ENCODE results near the gene CHCHD3.

DNA sequence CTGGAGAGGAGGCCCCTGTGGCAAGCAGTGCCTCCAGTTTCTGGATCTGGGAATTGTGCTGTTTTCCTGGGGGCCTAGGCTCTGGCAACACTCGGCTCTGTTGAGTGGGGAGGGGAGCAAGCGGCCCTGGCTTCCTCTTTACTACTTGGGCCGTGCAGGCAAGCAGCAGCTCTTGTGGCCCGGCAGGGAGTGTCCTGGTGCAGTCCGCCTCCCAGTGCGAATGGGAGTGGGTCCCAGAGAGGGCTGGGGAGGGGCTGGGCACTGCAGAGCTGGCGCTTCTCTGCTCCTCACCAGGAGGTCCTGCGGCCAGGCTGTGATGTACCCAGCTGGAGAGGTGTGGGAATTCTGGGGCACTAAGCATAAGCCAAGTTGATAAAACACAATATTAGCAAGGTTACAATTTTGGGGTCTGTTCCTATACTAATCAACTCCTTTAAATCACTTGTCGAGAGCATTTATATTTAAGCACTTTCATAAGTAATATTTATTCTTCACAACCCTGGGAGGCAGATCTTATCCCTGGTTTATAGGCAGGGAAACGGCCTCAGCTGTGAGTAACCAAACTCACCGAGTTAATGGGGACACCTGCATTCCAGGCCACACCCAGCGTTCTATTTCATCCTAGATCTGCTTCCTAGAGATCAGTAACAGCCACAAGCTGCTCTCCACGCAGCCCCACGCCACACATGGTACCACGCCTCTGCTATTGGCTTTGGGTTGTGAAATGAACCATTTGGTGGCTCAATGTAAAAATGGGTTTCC is 322.2 kb downstream of the CHCHD3 start:
- TF ChIP-seq, protein P1, sequence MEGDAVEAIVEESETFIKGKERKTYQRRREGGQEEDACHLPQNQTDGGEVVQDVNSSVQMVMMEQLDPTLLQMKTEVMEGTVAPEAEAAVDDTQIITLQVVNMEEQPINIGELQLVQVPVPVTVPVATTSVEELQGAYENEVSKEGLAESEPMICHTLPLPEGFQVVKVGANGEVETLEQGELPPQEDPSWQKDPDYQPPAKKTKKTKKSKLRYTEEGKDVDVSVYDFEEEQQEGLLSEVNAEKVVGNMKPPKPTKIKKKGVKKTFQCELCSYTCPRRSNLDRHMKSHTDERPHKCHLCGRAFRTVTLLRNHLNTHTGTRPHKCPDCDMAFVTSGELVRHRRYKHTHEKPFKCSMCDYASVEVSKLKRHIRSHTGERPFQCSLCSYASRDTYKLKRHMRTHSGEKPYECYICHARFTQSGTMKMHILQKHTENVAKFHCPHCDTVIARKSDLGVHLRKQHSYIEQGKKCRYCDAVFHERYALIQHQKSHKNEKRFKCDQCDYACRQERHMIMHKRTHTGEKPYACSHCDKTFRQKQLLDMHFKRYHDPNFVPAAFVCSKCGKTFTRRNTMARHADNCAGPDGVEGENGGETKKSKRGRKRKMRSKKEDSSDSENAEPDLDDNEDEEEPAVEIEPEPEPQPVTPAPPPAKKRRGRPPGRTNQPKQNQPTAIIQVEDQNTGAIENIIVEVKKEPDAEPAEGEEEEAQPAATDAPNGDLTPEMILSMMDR (IDR thresholded peaks at IDR 0.05), result no peak
- no peak for TF ChIP-seq POLR2AphosphoS5 (IDR thresholded peaks at IDR 0.05)

All from breast epithelium (tissue), 3 donors.